CD4-positive, alpha-beta T cell treated with Interleukin-2 at 100 ng/mL for 4 hours (primary cell): ENCODE results near the gene FOXL3.

Experiments
- DNase-seq: peaks from one replicate; pipeline ENCODE4 v3.0.0-alpha.2; 2020; ENCODE audit warnings: low spot score

Gene FOXL3

DNA sequence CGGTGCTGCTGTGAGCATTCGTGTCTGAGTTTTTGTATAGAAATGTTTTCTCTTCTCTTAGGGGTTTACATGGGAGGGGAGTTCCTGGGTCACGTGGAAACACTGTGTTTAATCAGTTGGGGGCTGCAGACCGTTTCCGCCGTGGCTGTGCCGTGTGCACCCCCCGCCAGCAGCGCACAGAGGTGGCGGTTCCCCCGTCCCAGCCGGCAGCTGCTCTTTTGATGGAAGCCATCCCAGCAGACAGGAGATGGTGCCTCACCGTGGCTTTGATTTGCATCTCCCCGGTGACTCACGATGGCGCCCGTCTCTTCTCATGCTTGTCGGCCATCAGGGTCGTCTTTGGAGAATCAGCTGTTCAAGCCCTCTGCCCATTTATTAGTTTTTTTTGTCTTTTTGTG is 34.9 kb upstream of the FOXL3 start:
- no peak for DNase-seq

DNA sequence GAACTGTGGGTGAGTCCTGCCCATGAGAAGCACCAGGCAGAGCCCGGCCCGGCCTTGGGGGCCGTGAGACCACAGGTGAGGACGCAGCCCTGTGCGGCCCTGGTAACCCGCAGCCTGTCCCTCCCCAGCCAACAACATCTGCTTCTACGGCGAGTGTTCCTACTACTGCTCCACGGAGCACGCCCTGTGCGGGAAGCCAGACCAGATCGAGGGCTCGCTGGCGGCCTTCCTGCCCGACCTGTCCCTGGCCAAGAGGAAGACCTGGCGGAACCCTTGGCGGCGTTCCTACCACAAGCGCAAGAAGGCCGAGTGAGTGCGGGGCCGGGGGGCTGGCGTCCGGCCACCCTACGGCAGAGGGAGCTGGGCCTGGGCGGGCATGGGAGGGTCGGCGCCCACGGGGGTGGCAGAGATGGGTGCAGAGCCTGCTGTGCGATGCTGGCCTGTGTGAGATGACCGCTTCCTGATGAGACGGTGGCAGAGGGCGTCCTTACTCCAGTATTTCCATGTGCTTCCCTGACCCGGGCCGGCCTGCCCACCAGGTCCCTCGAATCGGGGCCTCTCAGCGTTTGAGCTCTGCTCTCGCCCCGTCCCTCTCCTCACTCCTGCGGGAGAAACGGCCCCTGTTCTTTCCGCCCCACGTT is 34.1 kb upstream of the FOXL3 start:
- no peak for DNase-seq

DNA sequence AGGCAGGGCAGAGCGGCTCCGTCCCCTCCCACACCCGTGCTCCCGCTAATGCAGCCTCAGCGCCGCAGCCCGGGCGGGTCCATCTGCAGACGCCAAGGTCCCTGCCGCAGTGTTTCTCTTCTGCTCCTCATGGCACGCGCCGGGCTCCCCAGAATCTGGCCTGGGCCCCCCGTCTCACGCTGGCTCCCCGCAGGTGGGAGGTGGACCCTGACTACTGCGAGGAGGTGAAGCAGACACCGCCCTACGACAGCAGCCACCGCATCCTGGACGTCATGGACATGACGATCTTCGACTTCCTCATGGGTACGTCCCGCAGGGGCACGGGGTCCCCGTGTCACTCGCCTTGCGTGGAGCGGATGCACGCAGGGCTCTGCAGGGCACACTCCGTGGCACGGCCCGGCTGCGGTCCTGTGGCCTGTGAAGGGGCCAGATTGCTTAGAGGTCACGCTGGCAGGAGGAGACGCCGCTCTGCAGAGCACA is 33.5 kb upstream of the FOXL3 start:
- no peak for DNase-seq

DNA sequence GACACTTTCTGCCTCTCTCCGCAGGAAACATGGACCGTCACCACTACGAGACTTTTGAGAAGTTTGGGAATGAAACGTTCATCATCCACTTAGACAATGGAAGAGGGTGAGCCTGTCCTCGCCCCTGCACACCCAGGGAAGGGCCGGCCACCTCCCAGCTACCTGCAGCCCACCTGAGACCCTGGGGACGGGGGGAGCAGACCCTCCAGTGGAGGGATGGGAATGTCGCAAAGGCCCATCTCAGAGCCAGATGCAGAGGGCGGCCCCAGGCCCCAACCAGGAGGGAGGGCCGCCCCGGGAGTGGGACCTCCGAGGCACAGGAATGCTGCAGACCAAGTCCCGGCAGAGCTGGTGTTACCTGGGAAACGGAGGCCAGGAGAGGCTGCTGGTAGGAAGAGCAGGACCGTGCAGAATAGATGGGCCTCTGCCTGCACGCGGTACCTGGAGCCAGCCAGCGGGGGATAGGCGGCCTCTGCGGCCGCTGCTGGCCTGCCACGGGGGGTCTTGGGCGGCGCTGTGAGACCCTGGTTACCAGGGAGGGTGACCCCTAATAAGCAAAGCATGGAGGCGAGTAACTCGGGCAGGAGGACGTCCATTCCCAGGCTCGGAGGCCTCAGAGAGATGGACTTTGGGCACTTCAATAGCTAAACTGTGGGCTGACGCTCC is 32.9 kb upstream of the FOXL3 start:
- DNase-seq, result no peak

DNA sequence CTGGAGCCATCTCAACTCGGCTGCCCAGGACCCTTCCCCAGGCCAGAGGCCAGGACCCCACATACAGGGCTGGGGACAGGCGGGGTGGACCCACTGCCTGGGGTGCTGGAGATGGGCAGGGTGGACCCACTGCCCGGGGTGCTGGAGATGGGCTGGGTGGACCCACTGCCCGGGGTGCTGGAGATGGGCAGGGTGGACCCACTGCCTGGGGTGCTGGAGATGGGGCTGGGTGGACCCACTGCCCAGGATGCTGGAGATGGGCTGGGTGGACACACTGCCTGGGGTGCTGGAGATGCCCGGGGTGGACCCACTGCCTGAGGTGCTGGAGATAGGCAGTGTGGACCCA is 32.4 kb upstream of the FOXL3 start:
- DNase-seq, result no peak

DNA sequence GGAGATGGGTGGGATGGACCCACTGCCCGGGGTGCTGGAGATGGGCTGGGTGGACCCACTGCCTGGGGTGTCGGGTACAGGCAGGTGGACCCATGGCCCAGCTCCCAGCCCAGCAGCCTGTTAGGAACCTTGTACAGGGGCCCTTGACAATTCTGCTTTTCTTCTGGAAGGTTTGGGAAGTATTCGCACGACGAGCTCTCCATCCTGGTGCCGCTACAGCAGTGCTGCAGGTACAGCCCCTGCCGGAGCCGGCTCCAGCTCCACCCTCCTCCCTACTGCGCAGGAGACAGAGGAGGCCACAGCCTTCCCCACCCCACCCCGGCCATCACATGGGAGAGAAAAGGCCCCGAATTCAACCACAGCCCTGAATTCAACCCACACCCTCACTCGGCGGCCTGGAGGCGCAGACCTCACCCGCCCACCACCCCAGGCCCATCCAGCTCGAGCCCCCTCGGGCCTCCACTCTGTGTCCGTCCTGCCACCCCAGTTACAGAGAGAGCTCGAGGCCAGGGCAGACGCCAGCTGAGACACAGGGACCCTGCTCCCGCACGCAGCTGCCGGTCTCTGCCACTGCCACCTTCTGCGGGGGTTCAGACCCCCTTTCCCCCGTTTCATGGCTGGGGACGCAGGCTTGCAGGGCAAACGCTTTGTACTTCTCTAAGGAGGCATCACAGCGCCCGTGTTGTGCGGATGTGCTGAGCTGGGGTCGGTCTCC is 31.3 kb upstream of the FOXL3 start:
- no peak for DNase-seq

DNA sequence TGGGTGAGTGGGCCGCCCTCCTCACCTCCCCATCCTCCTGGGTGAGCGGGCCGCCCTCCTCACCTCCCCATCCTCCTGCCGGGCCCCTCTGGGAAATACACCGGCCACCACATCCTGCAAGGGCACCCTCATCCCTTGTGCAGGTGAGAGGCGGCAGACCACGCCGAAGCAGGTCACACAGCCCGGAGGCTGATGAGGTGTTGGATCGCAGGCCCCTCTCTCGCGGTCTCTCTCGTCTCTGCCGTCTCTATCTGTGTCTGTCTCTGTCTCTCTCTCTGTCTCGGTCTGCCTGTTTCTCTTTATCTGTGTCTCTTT is 30.8 kb upstream of the FOXL3 start:
- no peak for DNase-seq

DNA sequence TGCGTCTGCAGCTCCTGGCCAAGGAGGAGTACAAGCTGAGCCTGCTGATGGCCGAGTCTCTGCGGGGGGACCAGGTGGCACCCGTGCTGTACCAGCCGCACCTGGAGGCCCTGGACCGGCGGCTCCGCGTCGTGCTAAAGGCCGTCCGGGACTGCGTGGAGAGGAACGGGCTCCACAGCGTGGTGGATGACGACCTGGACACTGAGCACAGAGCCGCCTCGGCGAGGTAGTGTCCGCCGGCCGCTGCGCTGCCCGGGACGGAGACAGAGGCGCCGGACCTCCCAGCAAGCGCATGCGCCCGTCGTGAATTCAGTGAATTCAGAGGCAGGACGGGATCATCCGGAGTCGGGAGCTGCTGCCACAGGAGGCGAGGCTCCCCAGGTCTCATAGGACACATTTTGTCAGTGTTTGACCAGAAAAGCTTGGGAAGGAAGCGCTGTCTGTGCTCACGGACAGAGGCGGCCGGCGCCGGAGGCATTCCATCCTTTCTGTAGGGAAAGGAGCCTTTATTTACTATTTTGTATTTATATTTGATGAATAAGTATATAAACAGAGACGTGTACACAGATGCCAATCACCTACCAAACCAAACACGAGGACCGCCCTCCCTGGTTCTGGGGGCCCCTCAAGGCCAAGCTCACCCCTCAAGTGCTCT is 30.1 kb upstream of the FOXL3 start:
- no peak for DNase-seq

DNA sequence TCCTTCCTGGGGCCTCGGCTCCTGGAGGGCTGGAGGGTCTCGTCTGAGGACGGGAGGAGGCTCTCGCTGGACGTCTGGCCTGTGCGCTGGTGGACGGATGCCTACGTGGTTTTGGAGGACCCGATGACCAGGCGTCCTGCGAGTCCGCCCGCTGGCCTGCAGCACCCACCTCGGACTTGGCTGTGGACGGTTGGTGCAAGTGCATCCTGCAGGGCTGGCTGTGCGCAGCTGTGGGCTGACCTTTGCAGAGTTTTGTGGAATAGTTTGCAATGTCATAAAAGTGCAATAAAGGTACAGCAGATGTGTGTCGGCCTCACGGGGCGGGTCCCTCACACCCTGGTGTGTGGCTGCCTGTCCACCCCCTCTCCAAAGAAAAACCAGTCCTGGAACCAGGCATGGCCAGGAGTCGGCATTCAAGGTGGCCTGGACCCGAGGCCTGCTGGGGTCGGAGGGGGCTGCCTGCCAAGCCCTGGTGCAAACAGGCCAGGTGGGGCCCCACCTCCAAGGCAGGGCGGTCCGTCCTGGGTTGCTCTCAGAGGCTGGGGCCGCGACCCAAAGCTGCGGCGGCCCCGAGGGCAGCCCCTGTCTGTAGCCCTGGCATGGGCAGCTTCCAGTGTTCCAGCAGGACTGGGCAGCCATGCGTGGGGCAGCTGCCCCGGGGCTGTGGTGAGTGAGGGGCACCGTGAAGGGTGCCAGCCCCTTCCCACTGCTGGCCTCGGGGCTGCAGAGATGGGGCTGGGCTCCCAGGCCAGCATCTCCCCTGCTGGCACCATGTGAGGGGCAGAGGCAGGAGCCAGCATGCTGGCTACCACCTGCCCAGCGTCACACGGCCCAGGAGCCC is 29.3 kb upstream of the FOXL3 start:
- DNase-seq, result no peak

DNA sequence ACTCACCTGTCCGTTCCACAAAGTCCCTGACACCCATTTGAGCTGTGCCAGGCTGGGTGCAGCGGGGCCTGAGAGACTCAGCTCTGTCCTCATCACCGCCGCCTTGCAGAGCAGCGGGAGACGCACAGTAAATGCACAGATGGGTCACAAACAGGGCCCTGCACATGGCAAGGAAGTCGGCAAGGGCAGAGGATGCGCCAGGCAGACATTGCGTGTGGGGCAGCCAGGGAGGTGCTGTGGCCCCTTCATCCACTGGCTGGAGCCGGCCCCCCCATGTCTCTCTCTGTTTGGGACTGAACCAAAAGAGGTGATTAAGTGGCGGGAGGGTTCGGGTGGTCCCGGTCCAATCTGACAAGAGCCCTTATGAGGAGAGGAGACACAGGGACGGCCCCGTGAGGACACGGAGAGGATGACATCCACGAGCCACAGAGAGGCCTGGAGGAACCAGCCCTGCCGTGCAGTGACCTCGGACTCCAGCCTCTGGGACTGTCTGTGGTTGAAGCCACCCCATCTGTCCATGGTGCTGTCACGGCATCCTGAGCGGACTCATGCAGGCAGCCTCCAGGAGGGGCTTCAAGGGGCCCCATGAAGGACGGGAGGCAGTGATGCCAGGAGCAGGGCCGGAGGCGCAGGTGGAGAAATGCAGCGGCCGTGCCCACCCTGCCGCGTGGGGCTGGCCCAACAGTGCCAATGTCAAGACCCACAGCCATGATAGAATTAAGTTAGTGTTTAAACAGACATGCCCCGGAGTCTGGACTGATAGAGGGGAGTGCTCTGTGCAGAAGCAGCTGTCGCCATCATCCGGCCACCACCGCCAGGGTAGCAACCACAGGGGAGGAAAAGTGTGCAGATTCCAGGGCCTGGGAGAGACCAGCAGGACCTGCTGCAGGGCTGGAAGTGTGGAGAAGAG is 28.4 kb upstream of the FOXL3 start:
- no peak for DNase-seq

DNA sequence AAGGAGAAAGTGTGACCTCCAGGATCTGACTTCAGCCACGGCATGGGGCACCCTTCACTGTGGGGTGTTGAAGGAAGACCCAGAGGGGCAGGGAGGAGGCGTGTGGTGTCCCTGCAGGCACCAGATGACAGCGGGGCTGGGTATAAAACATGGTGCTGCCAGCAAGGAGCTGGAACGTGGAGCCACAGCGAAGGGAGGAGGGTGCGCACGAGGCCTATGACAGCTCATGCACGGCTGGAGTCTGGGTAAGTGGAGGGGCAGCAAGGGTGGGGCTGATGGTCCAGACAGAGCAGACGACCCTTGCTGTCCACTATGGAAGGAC is 27.8 kb upstream of the FOXL3 start:
- DNase-seq, result no peak

DNA sequence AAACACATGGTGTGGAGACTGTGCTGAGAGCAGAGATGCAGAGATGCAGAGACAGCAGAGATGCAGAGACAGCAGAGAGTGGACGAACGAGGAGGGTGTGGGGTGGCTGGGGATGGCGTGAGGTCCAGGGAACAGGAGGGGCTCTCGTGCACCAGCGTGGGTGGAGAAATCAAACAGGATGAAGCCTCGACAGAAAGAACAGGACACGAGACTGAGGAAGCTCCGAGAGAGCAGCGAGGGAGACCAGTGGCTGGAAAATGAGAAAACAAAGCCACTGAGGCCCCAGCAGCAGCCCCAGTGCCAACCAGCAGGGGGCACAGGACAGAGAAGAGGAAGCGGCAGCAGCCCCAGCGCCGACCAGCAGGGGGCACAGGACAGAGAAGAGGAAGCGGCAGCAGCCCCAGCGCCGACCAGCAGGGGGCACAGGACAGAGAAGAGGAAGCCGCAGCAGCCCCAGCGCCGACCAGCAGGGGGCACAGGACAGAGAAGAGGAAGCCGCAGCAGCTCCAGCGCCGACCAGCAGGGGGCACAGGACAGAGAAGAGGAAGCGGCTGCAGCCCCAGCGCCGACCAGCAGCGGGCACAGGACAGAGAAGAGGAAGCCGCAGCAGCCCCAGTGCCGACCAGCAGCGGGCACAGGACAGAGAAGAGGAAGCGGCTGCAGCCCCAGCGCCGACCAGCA is 27.2 kb upstream of the FOXL3 start:
- peak; percentile 22 for DNase-seq

DNA sequence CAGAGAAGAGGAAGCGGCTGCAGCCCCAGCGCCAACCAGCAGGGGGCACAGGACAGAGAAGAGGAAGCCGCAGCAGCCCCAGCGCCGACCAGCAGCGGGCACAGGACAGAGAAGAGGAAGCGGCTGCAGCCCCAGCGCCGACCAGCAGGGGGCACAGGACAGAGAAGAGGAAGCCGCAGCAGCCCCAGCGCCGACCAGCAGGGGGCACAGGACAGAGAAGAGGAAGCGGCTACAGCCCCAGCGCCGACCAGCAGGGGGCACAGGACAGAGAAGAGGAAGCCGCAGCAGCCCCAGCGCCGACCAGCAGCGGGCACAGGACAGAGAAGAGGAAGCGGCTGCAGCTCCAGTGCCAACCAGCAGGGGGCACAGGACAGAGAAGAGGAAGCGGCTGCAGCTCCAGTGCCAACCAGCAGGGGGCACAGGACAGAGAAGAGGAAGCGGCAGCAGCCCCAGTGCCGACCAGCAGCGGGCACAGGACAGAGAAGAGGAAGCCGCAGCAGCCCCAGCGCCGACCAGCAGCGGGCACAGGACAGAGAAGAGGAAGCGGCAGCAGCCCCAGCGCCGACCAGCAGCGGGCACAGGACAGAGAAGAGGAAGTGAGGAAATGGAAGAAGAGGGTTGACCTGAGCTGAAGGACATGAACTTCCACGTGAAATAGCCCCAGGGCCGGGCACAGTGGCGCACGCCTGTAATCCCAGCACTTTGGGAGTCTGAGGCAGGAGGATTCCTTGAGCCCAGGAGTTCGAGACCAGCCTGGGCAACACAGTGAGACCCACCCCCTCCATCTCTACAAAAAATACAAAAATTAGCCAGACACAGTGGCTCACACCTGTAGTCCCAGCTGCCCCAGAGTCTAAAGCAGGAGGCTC is 26.3 kb upstream of the FOXL3 start:
- DNase-seq, result peak; percentile 52

DNA sequence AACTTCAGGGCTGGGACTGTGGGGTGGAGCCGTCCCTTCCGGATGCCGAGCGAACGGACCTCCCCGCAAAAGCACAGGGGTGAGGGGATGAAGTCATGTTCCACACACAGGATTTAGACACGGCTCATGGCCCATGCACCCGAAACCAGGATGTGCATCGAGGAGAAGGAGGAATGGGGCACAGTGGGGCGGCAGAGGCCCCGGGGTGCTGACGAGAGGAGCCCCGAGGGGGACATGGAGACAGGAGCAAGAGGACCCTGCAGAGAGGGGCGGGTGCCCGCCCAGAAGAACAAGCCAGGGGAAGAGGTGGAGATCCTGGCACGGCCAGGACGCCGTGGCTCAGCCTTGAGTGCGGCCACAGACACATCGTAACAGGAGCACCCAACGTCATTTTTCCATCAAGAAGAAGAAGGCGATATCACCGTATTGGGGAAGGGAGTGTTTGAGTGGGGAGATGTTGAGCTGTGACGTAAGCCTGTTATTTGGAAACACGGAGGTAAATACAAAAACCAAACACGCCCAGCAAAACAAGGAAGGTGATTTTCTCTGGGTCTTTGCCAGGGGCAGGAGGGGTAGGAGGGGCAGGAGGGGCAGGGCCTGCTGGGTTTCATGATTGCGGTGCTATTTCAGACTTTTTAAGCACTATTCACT is 25.3 kb upstream of the FOXL3 start:
- DNase-seq, result no peak

DNA sequence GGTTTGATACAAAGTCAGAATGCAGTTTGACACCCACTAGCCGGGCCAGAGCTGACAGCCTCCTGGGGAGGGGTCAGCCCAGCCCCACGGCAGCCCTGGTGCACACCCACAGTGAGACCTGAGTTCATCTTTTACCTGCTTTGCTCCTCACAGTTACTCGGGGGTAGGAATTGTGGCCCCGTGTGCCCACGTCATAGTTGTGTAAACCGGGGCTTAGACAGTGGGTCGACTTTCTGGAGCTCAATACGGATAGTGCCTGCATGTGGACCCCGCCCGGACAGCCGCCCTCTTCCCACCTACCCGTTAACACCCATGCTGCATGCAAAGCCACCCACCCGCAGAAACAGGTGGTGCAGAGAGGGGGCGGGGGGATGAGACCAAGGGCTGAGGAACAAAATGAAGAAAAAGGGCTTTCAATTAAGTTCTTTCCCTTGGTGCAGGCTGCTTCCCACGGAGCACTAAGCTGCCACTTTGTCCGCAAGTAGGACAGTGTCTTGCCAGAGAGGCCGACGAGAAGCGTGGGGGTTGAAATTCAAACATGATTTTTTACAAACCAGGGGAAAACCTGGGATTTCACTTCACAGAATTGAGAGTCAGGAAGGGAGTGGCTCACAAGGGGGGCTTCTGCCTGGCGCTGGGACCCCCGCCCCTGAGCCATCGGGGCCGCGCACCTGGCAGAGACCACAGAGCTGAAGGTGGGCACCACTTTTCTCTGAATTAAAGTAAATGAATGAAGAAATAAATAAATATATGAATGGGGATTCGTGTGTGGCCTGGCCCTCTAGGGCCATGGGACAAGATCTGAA is 24.6 kb upstream of the FOXL3 start:
- DNase-seq, result no peak

DNA sequence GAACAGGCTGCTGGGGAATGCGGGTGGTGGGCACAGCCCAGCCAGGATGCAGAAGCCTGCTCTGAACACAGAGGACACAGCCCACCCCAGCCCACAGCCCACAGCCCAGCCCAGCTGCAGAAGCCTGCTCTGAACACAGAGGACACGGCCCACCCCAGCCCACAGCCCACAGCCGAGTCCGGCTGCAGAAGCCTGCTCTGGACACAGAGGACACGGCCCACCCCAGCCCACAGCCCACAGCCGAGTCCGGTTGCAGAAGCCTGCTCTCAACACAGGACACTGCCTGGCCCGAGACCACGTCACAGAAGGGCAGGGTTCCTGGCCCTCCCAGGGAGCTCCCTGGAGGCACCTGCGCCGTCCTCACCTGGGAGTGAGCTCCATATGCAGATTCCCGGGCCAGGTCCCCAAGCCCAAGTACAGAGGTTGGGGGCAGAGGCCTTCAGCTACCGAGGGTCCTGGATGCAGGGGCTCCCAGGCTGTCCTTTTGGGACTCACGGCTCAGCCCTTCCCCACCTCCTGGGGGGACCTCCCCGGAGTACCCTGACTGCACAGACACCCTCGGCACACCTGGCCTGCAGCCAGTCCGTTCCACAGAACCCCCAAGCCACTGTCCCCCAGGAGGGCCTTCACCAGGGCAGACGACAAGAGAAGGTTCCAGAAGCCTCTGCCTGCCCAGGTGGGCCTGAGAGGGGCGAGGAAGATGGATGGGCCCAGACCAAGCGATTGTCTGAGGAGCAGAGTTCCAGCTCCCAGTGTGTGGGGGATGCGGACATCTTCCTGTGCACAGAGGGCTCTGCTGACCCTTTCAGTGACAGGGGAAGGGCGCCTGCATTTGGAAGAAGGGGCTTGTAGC is 23.7 kb upstream of the FOXL3 start:
- no peak for DNase-seq
